HFF-Myc (cell line): ENCODE results near the gene RHBDL1.

Experiments used
- DNase-seq: peaks from one replicate; pipeline ENCODE4 v3.0.0-alpha.2; 2011; ENCODE audit warnings: low read depth; ENCODE audit errors: extremely low read depth
- H3K4me3 ChIP-seq: replicated peaks from 2 replicates; pipeline ENCODE4 v1.5.1; 2011; ENCODE audit warnings: low read depth, mild to moderate bottlenecking, control low read depth, low read length
- TF ChIP-seq, protein P1 (sequence below): IDR thresholded peaks from 2 replicates; pipeline ENCODE4 v1.5.1; 2012; ENCODE audit warnings: mild to moderate bottlenecking, low read depth, low read length, control low read depth; ENCODE audit errors: missing control alignments

RHBDL1 gene

DNA sequence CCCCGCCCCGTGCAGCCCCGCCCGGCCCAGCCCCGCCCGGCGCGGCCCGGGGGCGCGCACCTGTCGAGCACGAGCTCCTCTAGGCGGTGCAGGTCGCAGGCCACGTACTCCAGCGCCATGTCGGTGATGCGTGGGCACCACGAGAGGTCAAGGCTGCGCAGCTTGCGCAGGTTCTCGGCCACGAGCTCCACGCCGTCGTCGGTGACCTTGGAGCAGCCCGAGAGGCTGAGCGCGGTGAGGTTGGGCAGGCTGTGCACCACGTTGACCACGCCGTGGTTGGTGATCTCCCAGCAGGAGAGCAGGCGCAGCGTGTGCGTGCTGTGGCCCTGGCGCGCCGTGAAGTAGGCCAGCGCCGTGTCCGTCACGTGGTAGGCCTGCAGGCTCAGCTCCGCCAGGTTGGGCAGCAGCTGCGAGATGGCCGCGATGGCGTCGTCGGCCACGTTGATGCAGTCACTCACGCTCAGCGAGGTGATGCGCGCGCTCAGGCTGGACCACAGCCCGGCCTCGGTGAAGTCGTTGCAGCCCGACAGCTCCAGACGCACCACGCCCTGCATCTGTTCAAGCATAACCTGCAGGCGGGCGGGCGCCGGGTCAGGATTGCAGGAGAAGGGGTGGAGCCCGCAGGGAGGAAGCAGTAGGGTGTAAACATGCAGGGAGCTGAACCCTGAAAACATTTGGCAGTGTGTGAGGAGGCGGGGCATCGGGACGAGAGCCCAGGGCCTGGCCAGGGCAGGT, 20.1 kb downstream of the RHBDL1 start:
- TF ChIP-seq, protein P1, sequence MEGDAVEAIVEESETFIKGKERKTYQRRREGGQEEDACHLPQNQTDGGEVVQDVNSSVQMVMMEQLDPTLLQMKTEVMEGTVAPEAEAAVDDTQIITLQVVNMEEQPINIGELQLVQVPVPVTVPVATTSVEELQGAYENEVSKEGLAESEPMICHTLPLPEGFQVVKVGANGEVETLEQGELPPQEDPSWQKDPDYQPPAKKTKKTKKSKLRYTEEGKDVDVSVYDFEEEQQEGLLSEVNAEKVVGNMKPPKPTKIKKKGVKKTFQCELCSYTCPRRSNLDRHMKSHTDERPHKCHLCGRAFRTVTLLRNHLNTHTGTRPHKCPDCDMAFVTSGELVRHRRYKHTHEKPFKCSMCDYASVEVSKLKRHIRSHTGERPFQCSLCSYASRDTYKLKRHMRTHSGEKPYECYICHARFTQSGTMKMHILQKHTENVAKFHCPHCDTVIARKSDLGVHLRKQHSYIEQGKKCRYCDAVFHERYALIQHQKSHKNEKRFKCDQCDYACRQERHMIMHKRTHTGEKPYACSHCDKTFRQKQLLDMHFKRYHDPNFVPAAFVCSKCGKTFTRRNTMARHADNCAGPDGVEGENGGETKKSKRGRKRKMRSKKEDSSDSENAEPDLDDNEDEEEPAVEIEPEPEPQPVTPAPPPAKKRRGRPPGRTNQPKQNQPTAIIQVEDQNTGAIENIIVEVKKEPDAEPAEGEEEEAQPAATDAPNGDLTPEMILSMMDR = no peak
- 0 out of 2 replicates have a peak overlapping the region, but pooled peaks have one; percentile 9 for H3K4me3 ChIP-seq
- DNase-seq = no peak

DNA sequence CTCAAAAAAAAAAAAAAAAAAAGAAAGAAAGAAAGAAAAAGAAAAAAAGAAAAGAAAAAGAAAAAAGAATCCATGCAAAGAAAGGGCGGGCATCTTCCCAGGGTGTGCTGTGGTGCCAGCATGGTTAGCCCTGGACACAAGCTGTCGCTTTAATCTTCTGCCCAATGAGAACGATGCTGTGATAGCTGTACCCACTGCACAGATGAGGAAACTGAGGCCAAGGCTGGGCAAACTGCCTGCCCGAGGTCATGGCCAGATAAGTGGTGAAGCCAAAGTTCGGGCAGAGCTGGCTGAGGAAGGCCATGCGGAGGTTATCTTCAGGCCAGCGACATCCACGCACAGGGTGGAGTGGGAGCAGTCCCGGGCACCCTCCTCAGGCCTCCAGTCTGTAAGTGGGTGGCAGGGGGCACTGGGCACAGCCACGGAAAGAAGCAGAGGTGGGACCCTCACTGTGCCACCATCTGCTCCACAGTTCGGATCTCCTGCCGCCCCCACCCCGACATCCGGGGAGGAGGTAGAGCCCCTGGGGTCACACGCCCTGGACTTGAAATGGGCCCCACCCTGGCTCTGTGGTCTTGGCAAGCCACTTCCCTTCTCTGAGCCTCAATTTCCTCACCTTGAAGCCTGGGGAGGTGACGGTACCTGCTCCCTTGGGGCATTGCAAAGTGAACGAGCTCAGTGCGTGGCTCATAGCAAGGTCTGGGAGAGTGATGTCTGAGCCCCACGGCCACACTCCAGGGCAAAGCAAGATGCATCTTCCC, 23.6 kb downstream of the RHBDL1 start:
- TF ChIP-seq, protein P1 = no peak
- H3K4me3 ChIP-seq = no peak overlapping the region
- no peak for DNase-seq

DNA sequence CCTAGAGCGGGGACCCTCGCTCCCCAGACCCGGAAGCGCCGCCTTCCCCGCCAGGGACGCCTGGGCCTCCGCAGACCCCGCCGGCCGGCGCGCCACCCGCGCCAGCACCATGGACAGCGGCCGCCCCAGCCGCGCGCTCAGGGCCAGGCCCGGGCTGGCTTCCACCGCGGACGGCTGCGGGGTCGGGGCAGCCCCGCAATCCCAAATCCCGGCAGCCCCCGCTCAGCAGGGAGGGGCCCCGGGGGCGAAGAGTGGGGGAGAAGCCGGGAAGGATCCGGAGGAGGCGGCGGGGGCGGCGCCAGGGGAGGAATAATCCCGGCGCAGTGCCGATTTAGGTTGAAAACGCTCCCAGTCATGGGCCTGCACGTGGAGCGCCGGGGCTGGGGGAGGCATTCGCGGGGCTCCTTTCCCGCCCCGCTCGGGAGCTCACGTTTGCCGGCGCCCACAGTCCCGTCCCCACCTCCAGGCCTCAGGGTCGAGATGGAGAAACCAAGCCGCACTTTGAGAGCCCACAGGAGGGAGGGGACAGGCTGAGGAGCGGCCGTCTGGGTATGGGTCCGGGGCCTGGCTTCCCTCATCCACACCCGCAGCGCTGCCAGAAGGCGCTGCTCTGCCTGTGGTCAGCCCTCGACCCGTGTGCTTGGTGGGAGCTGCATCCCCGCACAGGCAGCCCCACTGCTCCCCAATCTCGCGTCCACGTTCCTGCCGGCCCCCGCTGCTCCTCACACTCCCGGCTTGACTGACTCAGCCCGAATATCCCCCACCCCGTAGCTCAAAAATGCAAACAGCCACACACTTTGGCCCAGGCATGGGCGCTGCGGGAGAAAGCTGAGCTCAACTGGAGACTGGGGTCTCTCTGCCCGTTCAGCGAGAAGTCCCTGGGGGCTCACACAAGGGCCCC, 25.5 kb downstream of the RHBDL1 start:
- TF ChIP-seq, protein P1 = no peak
- DNase-seq = no peak
- no peak overlapping the region for H3K4me3 ChIP-seq

DNA sequence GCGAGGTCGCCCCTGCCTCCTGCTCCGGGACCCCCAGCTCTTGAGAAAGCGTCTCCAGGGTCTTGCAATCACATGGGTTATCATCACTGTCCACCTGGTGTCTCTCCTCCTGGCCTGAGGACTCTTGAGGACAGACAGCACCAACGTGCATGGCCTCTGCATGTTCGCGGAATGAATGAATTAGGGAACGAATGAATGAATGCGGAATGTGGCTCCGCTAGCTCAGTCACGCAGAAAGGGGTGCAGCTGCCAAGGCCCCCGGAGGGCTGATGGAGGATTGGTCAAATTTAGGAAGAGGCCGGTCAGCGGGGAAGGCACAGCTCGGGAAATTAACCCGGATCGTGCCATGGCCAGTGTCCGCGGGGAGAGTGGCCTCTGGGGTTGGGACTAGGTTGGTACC, 26.9 kb downstream of the RHBDL1 start:
- no peak for DNase-seq
- no peak overlapping the region for H3K4me3 ChIP-seq
- TF ChIP-seq, protein P1 = no peak

DNA sequence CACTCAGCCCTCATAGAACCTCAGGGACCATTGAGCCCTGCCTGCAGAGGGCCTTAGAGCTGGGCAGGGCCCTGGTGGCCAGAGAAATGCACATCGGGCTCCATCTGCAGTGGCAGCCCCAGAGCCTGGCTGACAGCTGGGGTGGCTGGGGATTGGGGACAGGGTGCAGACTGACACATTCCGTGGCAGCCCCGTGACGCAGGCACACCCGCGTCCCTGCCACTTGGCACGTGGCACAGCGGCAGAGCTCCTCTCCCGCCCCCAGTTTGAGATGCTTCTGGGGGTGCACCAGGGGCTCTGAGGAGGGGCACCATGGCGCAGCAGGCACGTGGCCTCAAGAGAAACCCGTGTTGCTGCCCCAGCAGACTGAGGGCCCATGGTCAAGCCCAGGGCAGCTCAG, 27.9 kb downstream of the RHBDL1 start:
- TF ChIP-seq, protein P1 = no peak
- no peak for DNase-seq
- no peak overlapping the region for H3K4me3 ChIP-seq

DNA sequence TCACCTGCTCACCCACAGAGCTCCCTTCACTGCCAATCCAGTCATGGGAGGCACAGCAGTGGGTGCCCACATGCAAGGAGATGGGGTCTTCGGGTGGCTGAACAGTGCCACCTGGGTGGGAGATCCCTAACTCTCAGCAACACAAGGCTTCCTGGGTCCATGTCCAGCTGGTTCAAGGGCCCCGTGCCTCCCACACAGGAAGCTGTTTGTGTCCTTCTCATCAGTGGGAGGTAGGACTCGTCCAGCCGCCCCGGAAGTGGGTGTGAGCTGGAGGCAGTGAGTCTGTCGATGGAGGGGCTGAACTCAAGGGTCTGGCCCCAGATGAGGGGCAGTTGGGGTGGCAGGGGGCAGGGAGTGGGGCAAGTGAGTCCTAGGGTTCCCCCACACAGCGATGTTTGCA, 28.6 kb downstream of the RHBDL1 start:
- DNase-seq = no peak
- no peak overlapping the region for H3K4me3 ChIP-seq
- TF ChIP-seq, protein P1 = no peak
